ENCODE results near the gene CHCHD4.

CHCHD4 gene

DNA sequence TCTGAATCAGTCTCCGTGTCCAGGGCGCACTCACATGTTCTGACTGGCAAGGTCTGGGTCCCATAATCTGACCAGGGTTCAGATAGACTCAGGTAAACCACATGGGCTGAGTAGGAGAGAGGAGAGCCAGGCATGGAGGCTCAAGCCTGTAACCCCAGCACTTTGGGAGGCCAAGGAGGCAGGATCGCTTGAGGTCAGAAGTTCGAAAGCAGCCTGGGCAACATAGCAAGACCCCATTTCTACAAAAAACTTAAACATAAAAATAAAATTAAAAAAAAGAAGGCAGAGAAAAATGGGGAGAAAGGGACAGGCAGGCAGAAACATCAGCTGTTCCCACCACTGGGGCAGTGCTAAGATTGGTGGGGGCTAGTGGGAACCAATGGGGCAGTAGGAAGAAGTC lies 5.6 kb upstream of the CHCHD4 start:
- Histone ChIP-seq H3K36me3 (ENCODE audit: control insufficient read depth in 2 of 2, insufficient read depth in 1 of 2, low read length in 2 of 2) (peaks cover 26 to 87% of the 10 kb centered on the region in 2 experiments), H3K27ac (ENCODE audit: extremely low read depth, low read depth, low read length) (no peak overlapping the region), H3K9me3 (ENCODE audit: control insufficient read depth, insufficient read depth, low read depth, low read length) (no peaks in the 10 kb centered on the region), H3K4me1 (ENCODE audit: control insufficient read depth, insufficient read depth, low read length) (peaks cover 4% of the 10 kb centered on the region; the same call in 1 of the 2 replicates), H3K4me3 (ENCODE audit: low read depth, low read length) (no peak overlapping the region)
- TF ChIP-seq ZNF223 (tag by site-specific recombination; IDR thresholded peaks at IDR 0.05) (no peak), ZNF121 (tag by site-specific recombination; IDR thresholded peaks at IDR 0.05) (peak; percentile 85), OSR2 (tag by site-specific recombination; IDR thresholded peaks at IDR 0.05) (no peak), ZFP37 (tag by site-specific recombination; IDR thresholded peaks at IDR 0.05) (no peak), WT1 (tag by site-specific recombination; IDR thresholded peaks at IDR 0.05) (no peak)
- TF ChIP-seq, protein P1, sequence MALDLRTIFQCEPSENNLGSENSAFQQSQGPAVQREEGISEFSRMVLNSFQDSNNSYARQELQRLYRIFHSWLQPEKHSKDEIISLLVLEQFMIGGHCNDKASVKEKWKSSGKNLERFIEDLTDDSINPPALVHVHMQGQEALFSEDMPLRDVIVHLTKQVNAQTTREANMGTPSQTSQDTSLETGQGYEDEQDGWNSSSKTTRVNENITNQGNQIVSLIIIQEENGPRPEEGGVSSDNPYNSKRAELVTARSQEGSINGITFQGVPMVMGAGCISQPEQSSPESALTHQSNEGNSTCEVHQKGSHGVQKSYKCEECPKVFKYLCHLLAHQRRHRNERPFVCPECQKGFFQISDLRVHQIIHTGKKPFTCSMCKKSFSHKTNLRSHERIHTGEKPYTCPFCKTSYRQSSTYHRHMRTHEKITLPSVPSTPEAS (tag by site-specific recombination; IDR thresholded peaks at IDR 0.05): no peak
- ChIA-PET POLR2A (no interaction called here), CTCF (no interaction called here)

DNA sequence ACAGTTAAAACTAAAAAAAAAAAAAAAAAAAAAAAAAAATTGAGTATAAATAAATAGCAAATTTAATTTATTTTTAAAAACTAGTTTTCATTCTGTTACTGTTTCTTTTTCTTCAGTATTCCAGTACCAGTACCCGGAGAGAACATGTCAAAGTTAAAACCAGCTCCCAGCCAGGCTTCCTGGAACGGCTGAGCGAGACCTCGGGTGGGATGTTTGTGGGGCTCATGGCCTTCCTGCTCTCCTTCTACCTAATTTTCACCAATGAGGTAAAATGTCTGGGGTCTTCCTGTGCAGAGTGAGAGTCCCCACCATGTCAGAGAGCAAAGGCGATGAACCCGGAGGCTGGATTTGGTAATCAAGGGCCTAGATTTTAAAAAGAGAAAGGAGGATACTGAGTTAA lies 4.6 kb upstream of the CHCHD4 start:
- peaks cover 4% of the 10 kb centered on the region; the same call in 1 of the 2 replicates for H3K4me1 ChIP-seq (ENCODE audit: control insufficient read depth, insufficient read depth, low read length)
- TF ChIP-seq RBAK (tag by site-specific recombination; IDR thresholded peaks at IDR 0.05): no peak
- TF ChIP-seq, protein P2, sequence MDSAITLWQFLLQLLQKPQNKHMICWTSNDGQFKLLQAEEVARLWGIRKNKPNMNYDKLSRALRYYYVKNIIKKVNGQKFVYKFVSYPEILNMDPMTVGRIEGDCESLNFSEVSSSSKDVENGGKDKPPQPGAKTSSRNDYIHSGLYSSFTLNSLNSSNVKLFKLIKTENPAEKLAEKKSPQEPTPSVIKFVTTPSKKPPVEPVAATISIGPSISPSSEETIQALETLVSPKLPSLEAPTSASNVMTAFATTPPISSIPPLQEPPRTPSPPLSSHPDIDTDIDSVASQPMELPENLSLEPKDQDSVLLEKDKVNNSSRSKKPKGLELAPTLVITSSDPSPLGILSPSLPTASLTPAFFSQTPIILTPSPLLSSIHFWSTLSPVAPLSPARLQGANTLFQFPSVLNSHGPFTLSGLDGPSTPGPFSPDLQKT (IDR thresholded peaks at IDR 0.05; ENCODE audit: borderline replicate concordance, low read depth, low read length): no peak
- no peak for TF ChIP-seq ZNF623 (tag by site-specific recombination; IDR thresholded peaks at IDR 0.05)
- TF ChIP-seq ZNF404 (tag by site-specific recombination; IDR thresholded peaks at IDR 0.05): no peak
- no peak for TF ChIP-seq ZNF600 (tag by site-specific recombination; IDR thresholded peaks at IDR 0.05)
- no peak for TF ChIP-seq GLIS2 (tag by site-specific recombination; IDR thresholded peaks at IDR 0.05)
- TF ChIP-seq ZNF391 (tag by site-specific recombination; IDR thresholded peaks at IDR 0.05; ENCODE audit: borderline replicate concordance, low read depth): no peak
- no peak for TF ChIP-seq ZNF311 (tag by site-specific recombination; IDR thresholded peaks at IDR 0.05; ENCODE audit: borderline replicate concordance)
- TF ChIP-seq HOXA7 (CRISPR knock-in tag; IDR thresholded peaks at IDR 0.05; ENCODE audit: borderline replicate concordance): no peak
- TF ChIP-seq, protein P3, sequence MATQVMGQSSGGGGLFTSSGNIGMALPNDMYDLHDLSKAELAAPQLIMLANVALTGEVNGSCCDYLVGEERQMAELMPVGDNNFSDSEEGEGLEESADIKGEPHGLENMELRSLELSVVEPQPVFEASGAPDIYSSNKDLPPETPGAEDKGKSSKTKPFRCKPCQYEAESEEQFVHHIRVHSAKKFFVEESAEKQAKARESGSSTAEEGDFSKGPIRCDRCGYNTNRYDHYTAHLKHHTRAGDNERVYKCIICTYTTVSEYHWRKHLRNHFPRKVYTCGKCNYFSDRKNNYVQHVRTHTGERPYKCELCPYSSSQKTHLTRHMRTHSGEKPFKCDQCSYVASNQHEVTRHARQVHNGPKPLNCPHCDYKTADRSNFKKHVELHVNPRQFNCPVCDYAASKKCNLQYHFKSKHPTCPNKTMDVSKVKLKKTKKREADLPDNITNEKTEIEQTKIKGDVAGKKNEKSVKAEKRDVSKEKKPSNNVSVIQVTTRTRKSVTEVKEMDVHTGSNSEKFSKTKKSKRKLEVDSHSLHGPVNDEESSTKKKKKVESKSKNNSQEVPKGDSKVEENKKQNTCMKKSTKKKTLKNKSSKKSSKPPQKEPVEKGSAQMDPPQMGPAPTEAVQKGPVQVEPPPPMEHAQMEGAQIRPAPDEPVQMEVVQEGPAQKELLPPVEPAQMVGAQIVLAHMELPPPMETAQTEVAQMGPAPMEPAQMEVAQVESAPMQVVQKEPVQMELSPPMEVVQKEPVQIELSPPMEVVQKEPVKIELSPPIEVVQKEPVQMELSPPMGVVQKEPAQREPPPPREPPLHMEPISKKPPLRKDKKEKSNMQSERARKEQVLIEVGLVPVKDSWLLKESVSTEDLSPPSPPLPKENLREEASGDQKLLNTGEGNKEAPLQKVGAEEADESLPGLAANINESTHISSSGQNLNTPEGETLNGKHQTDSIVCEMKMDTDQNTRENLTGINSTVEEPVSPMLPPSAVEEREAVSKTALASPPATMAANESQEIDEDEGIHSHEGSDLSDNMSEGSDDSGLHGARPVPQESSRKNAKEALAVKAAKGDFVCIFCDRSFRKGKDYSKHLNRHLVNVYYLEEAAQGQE (tag by site-specific recombination; IDR thresholded peaks at IDR 0.05): no peak
- no peak for TF ChIP-seq ZNF561 (tag by site-specific recombination; IDR thresholded peaks at IDR 0.05; ENCODE audit: borderline replicate concordance)
- TF ChIP-seq ZNF544 (tag by site-specific recombination; IDR thresholded peaks at IDR 0.05): no peak
- no peak for TF ChIP-seq ZNF658 (tag by site-specific recombination; IDR thresholded peaks at IDR 0.05)
- TF ChIP-seq ZNF791 (tag by site-specific recombination; IDR thresholded peaks at IDR 0.05): no peak
- no peak for TF ChIP-seq PRDM1 (tag by site-specific recombination; IDR thresholded peaks at IDR 0.05)
- no peak for TF ChIP-seq ZNF133 (tag by site-specific recombination; IDR thresholded peaks at IDR 0.05)
- TF ChIP-seq, protein P4, sequence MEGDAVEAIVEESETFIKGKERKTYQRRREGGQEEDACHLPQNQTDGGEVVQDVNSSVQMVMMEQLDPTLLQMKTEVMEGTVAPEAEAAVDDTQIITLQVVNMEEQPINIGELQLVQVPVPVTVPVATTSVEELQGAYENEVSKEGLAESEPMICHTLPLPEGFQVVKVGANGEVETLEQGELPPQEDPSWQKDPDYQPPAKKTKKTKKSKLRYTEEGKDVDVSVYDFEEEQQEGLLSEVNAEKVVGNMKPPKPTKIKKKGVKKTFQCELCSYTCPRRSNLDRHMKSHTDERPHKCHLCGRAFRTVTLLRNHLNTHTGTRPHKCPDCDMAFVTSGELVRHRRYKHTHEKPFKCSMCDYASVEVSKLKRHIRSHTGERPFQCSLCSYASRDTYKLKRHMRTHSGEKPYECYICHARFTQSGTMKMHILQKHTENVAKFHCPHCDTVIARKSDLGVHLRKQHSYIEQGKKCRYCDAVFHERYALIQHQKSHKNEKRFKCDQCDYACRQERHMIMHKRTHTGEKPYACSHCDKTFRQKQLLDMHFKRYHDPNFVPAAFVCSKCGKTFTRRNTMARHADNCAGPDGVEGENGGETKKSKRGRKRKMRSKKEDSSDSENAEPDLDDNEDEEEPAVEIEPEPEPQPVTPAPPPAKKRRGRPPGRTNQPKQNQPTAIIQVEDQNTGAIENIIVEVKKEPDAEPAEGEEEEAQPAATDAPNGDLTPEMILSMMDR (tag by site-specific recombination; IDR thresholded peaks at IDR 0.05): no peak
- no peak for TF ChIP-seq ZNF19 (tag by site-specific recombination; IDR thresholded peaks at IDR 0.05; ENCODE audit: low read depth)
- TF ChIP-seq, protein P5, sequence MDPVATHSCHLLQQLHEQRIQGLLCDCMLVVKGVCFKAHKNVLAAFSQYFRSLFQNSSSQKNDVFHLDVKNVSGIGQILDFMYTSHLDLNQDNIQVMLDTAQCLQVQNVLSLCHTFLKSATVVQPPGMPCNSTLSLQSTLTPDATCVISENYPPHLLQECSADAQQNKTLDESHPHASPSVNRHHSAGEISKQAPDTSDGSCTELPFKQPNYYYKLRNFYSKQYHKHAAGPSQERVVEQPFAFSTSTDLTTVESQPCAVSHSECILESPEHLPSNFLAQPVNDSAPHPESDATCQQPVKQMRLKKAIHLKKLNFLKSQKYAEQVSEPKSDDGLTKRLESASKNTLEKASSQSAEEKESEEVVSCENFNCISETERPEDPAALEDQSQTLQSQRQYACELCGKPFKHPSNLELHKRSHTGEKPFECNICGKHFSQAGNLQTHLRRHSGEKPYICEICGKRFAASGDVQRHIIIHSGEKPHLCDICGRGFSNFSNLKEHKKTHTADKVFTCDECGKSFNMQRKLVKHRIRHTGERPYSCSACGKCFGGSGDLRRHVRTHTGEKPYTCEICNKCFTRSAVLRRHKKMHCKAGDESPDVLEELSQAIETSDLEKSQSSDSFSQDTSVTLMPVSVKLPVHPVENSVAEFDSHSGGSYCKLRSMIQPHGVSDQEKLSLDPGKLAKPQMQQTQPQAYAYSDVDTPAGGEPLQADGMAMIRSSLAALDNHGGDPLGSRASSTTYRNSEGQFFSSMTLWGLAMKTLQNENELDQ (tag by site-specific recombination; IDR thresholded peaks at IDR 0.05; ENCODE audit: low read depth): no peak
- no peak for TF ChIP-seq ZNF549 (tag by site-specific recombination; IDR thresholded peaks at IDR 0.05)
- peaks cover 26 to 78% of the 10 kb centered on the region in 2 experiments for H3K36me3 ChIP-seq (ENCODE audit: control insufficient read depth in 2 of 2, insufficient read depth in 1 of 2, low read length in 2 of 2)
- no peak overlapping the region for H3K27ac ChIP-seq (ENCODE audit: extremely low read depth, low read depth, low read length)
- no peak overlapping the region for H3K4me3 ChIP-seq (ENCODE audit: low read depth, low read length)
- H3K9me3 ChIP-seq (ENCODE audit: control insufficient read depth, insufficient read depth, low read depth, low read length): no peaks in the 10 kb centered on the region
- POLR2A ChIA-PET: interaction anchor here (0.7 kb wide), 1 partner anchor 56 kb away, joined by 9 read pairs; no protein-coding TSS in a partner anchor
- CTCF ChIA-PET: no interaction called here

Data from HEK293 (cell line).